Activated T-cell treated with anti-CD3 and anti-CD28 coated beads, Interleukin-2, amount 50 U/mL, for 48 hours (primary cell): Measurements from ENCODE around the gene TMEM63A.
"Not testable (repeated sequence)": the region's sequence is repeated elsewhere in the genome, so short reads cannot be mapped to it uniquely, and the experiment has no call there.

ENCODE experiments used
- DNase-seq, 2 experiments: peaks; one replicate each; pipeline ENCODE4 v3.0.0-alpha.2; 2020

TMEM63A gene

GRCh38 chr1:225842788-225843425 is 39.3 kb downstream of the TMEM63A start:
- DNase-seq, result no peak

GRCh38 chr1:225842074-225842473 is 40.1 kb downstream of the TMEM63A start:
- no peak for DNase-seq

- no peak for DNase-seq
Measured at GRCh38 chr1:225840713-225841112, 41.5 kb downstream of the TMEM63A start.

- DNase-seq, result no peak
Measured at GRCh38 chr1:225840223-225840610, 42.0 kb downstream of the TMEM63A start.

GRCh38 chr1:225838793-225839192 is 43.4 kb downstream of the TMEM63A start:
- no peak for DNase-seq

- not testable (repeated sequence) for DNase-seq
Measured at GRCh38 chr1:225836296-225836695, 45.9 kb downstream of the TMEM63A start.

GRCh38 chr1:225835856-225836255 is 46.3 kb downstream of the TMEM63A start:
- no peak for DNase-seq

- DNase-seq, result no peak
Measured at GRCh38 chr1:225834417-225835329, 47.5 kb downstream of the TMEM63A start.

GRCh38 chr1:225830841-225831240 is 51.3 kb downstream of the TMEM63A start:
- DNase-seq, result no peak

GRCh38 chr1:225828706-225829345 is 53.4 kb downstream of the TMEM63A start:
- DNase-seq, result no peak

- no peak for DNase-seq
Measured at GRCh38 chr1:225827076-225827475, 55.1 kb downstream of the TMEM63A start.

GRCh38 chr1:225825607-225826007 is 56.6 kb downstream of the TMEM63A start:
- DNase-seq, result no peak

- DNase-seq, result no peak
Measured at GRCh38 chr1:225825078-225825477, 57.1 kb downstream of the TMEM63A start.

GRCh38 chr1:225824533-225824941 is 57.6 kb downstream of the TMEM63A start:
- no peak for DNase-seq

- no peak for DNase-seq
Measured at GRCh38 chr1:225823811-225824261, 58.3 kb downstream of the TMEM63A start.

- DNase-seq, result no peak
Measured at GRCh38 chr1:225822655-225823403, 59.4 kb downstream of the TMEM63A start.

- DNase-seq, result no peak
Measured at GRCh38 chr1:225820522-225821120, 61.6 kb downstream of the TMEM63A start.

- no peak for DNase-seq
Measured at GRCh38 chr1:225819346-225820192, 62.6 kb downstream of the TMEM63A start.

- no peak for DNase-seq
Measured at GRCh38 chr1:225818229-225818628, 64.0 kb downstream of the TMEM63A start.

- DNase-seq, result no peak
Measured at GRCh38 chr1:225817611-225818061, 64.5 kb downstream of the TMEM63A start.
